GM12865 (cell line): ENCODE data around the gene SPCS1.
A peak's percentile ranks its signal among the peaks of the same experiment; 100 is the strongest.
"Not testable (repeated sequence)": the region's sequence is repeated elsewhere in the genome, so short reads cannot be mapped to it uniquely, and the experiment has no call there.

ENCODE experiments used
- DNase-seq: peaks from one replicate; pipeline ENCODE4 v3.0.0; 2010; ENCODE audit warnings: low read depth
- H3K4me3 ChIP-seq: 2 replicates; pipeline ENCODE4 v1.5.1; 2011; ENCODE audit warnings: mild to moderate bottlenecking, low read depth, low read length, control low read depth
- CTCF ChIP-seq: IDR thresholded peaks from 2 replicates; pipeline ENCODE4 v1.5.1; 2011; ENCODE audit warnings: low read length, control low read depth, low read depth, inconsistent platforms; ENCODE audit not compliant: insufficient read depth; ENCODE audit errors: missing control alignments

Gene SPCS1

GRCh38 chr3:52705688-52706686, at the start of gene SPCS1, which contains the start of gene GLT8D1:
Gene SPCS1, plus strand, starts transcription at chr3:52706106. Its CDS starts 141 bp downstream, at chr3:52706247.
Gene GLT8D1, minus strand, starts transcription at chr3:52705791. Its CDS starts 5,331 bp downstream, at chr3:52700460.
- DNase-seq, result peak; percentile 92
- TF ChIP-seq CTCF, result no peak
- peak within 1 kb of the TSS; percentile 77 for H3K4me3 ChIP-seq

- H3K4me3 ChIP-seq, result no peak overlapping the region
- no peak for DNase-seq
- TF ChIP-seq CTCF, result no peak
Observed at GRCh38 chr3:52660046-52660445, 45.9 kb upstream of the SPCS1 start.

- no peak overlapping the region for H3K4me3 ChIP-seq
- DNase-seq, result no peak
- TF ChIP-seq CTCF, result no peak
Observed at GRCh38 chr3:52663098-52663497, 42.8 kb upstream of the SPCS1 start.

- peak; percentile 82 for DNase-seq
- peak overlapping the region; percentile 35 for H3K4me3 ChIP-seq
- no peak for TF ChIP-seq CTCF
Observed at GRCh38 chr3:52670621-52671521, 35.0 kb upstream of the SPCS1 start.

- TF ChIP-seq CTCF, result no peak
- peak; percentile 31 for DNase-seq
- H3K4me3 ChIP-seq, result peak overlapping the region; percentile 35; the same call in 1 of the 2 replicates
Observed at GRCh38 chr3:52671676-52672075, 34.2 kb upstream of the SPCS1 start.

- not testable (repeated sequence) for H3K4me3 ChIP-seq, DNase-seq
Observed at GRCh38 chr3:52676201-52676600, 29.7 kb upstream of the SPCS1 start.
